ENCODE results near the gene DOCK9. TPM values are rescaled to one million over a fixed set of nuclear protein-coding genes. Genes with fewer than 3 reads are reported as not detected.

DOCK9 gene
- total RNA-seq, 1 experiment from 2014 or later, result 30.5 TPM

GRCh38 chr13:98810746-98811145, 167.1 kb downstream of the DOCK9 start:
- Histone ChIP-seq H3K36me3 (ENCODE audit: control insufficient read depth, insufficient read depth, low read length) (no peaks in the 10 kb centered on the region; the same call in 1 of the 2 replicates), H3K27me3 (ENCODE audit: control insufficient read depth, insufficient read depth, low read length) (no peaks in the 10 kb centered on the region), H3K4me1 (ENCODE audit: control insufficient read depth, insufficient read depth, low read length) (no peaks in the 10 kb centered on the region), H3K9me3 (ENCODE audit: control insufficient read depth, insufficient read depth, low read depth, low read length) (no peaks in the 10 kb centered on the region), H3K27ac (ENCODE audit: low read length) (no peak overlapping the region), H3K4me3 (ENCODE audit: low read depth in 2 of 2, low read length in 2 of 2) (no peak overlapping the region)
- ChIA-PET POLR2A (no interaction called here), CTCF (no interaction called here)
- no peak for ATAC-seq
- no TSS peak for BruUV-seq (replicated peaks)
- intact Hi-C loops (cut with micrococcal nuclease; ENCODE audit: unreplicated experiment) (no loop called here), in situ Hi-C loops (cut with HindIII; ENCODE audit: low pct_unique_long_range_greater_than_20kb, low sequenced_read_pairs) (no loop called here)
- DNase-seq (ENCODE audit: low read depth, low spot score), result no peak
- TF ChIP-seq REST (IDR thresholded peaks at IDR 0.05; ENCODE audit: insufficient read depth in 1 of 2, low read depth in 2 of 2, low read length in 1 of 2) (no peak), CTCF (IDR thresholded peaks at IDR 0.05) (no peak), POLR2AphosphoS5 (IDR thresholded peaks at IDR 0.05; ENCODE audit: low read depth, low read length) (no peak), SIN3A (IDR thresholded peaks at IDR 0.05; ENCODE audit: borderline replicate concordance, insufficient read depth, low read depth, low read length) (no peak), TCF7L2 (IDR thresholded peaks at IDR 0.05; ENCODE audit: low read depth, low read length) (no peak)

DNA sequence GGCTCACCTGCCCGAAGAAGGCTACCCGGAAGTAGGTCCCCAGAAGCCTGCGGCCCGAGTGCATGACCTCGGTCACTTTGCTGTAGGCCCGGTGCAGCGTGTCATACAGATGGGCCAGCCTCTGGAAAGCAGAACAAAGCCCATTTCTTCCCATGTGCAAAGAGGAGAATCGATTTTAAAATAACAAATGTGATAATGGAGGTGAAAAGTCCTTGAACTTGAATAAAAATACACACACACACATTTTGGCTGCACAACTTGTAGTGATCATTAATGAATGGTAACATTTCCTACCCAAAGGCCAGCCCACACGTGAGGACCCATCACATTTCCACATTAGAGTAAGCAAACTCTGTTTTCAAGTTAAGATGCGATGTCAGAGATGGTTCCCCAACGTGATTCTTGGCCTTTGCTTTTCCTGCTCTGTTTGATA, 168.5 kb downstream of the DOCK9 start:
- ATAC-seq, result no peak
- CTCF ChIA-PET, result no interaction called here

More for the DNA sequence above, 168.5 kb downstream of the DOCK9 start:
- H3K27me3 ChIP-seq (ENCODE audit: control insufficient read depth, insufficient read depth, low read length), result no peaks in the 10 kb centered on the region
- no TSS peak for BruUV-seq (replicated peaks)
- POLR2A ChIA-PET, result no interaction called here
- no peak for TF ChIP-seq REST (IDR thresholded peaks at IDR 0.05; ENCODE audit: insufficient read depth in 1 of 2, low read depth in 2 of 2, low read length in 1 of 2)
- TF ChIP-seq CTCF (IDR thresholded peaks at IDR 0.05), result no peak
- TF ChIP-seq POLR2AphosphoS5 (IDR thresholded peaks at IDR 0.05; ENCODE audit: low read depth, low read length), result no peak
- TF ChIP-seq TCF7L2 (IDR thresholded peaks at IDR 0.05; ENCODE audit: low read depth, low read length), result no peak
- TF ChIP-seq SIN3A (IDR thresholded peaks at IDR 0.05; ENCODE audit: borderline replicate concordance, insufficient read depth, low read depth, low read length), result no peak
- no peaks in the 10 kb centered on the region for H3K36me3 ChIP-seq (ENCODE audit: control insufficient read depth, insufficient read depth, low read length)
- in situ Hi-C loops (cut with HindIII; ENCODE audit: low pct_unique_long_range_greater_than_20kb, low sequenced_read_pairs) (no loop called here), intact Hi-C loops (cut with micrococcal nuclease; ENCODE audit: unreplicated experiment) (no loop called here)
- H3K4me1 ChIP-seq (ENCODE audit: control insufficient read depth, insufficient read depth, low read length), result no peaks in the 10 kb centered on the region
- no peak overlapping the region for H3K27ac ChIP-seq (ENCODE audit: low read length)
- DNase-seq (ENCODE audit: low read depth, low spot score), result no peak
- no peak overlapping the region for H3K4me3 ChIP-seq (ENCODE audit: low read depth in 2 of 2, low read length in 2 of 2)
- H3K9me3 ChIP-seq (ENCODE audit: control insufficient read depth, insufficient read depth, low read depth, low read length), result no peaks in the 10 kb centered on the region

All from Panc1 (cell line).